NCI-H345 treated with DMSO at 0.1 percent for 48 hours (cell line): ENCODE measurements around the gene DCAF17.
"Not testable (repeated sequence)": the region's sequence is repeated elsewhere in the genome, so short reads cannot be mapped to it uniquely, and the experiment has no call there.

Experiments
- DNase-seq: peaks from one replicate; lab custom pipeline; 2025; ENCODE audit not compliant: unreplicated experiment; lab: John Stamatoyannopoulos, UW

The DCAF17 gene

GRCh38 chr2:171452773-171453172 lies 18.7 kb downstream of the DCAF17 start:
- DNase-seq, result no peak

GRCh38 chr2:171459498-171459897 lies 25.5 kb downstream of the DCAF17 start:
- no peak for DNase-seq

- no peak for DNase-seq
Measured at GRCh38 chr2:171460537-171460936, 26.5 kb downstream of the DCAF17 start.

- no peak for DNase-seq
Measured at GRCh38 chr2:171469176-171469575, 35.1 kb downstream of the DCAF17 start.

- DNase-seq, result no peak
Measured at GRCh38 chr2:171470129-171470528, 36.1 kb downstream of the DCAF17 start.

GRCh38 chr2:171475979-171476378 lies 42.0 kb downstream of the DCAF17 start:
- DNase-seq, result no peak

- no peak for DNase-seq
Measured at GRCh38 chr2:171478345-171478744, 44.3 kb downstream of the DCAF17 start.

GRCh38 chr2:171479154-171479814 lies 45.3 kb downstream of the DCAF17 start:
- no peak for DNase-seq

- DNase-seq, result no peak
Measured at GRCh38 chr2:171480908-171481307, 46.9 kb downstream of the DCAF17 start.

- no peak for DNase-seq
Measured at GRCh38 chr2:171482308-171482707, 48.3 kb downstream of the DCAF17 start.

- no peak for DNase-seq
Measured at GRCh38 chr2:171482877-171483276, 48.9 kb downstream of the DCAF17 start.

- DNase-seq, result no peak
Measured at GRCh38 chr2:171483793-171484192, 49.8 kb downstream of the DCAF17 start.

GRCh38 chr2:171485116-171485515 lies 51.1 kb downstream of the DCAF17 start:
- no peak for DNase-seq

GRCh38 chr2:171487201-171487600 lies 53.2 kb downstream of the DCAF17 start:
- DNase-seq, result no peak

GRCh38 chr2:171487803-171488259 lies 53.8 kb downstream of the DCAF17 start:
- no peak for DNase-seq

GRCh38 chr2:171490577-171490976 lies 56.6 kb downstream of the DCAF17 start:
- no peak for DNase-seq

- DNase-seq, result no peak
Measured at GRCh38 chr2:171491292-171491691, 57.3 kb downstream of the DCAF17 start.

GRCh38 chr2:171492664-171493063 lies 58.6 kb downstream of the DCAF17 start:
- DNase-seq, result no peak

- not testable (repeated sequence) for DNase-seq
Measured at GRCh38 chr2:171497664-171498063, 63.6 kb downstream of the DCAF17 start.

GRCh38 chr2:171505374-171505773 lies 71.3 kb downstream of the DCAF17 start:
- no peak for DNase-seq

GRCh38 chr2:171509945-171510731 lies 76.1 kb downstream of the DCAF17 start:
- DNase-seq, result no peak

- DNase-seq, result no peak
Measured at GRCh38 chr2:171512014-171512413, 78.0 kb downstream of the DCAF17 start.
